WTC11 (cell line): ENCODE data around the gene AKR1C4. TPM values are rescaled to one million over a fixed set of nuclear protein-coding genes. Genes with fewer than 3 reads are reported as not detected.
"Not testable (repeated sequence)": the region's sequence is repeated elsewhere in the genome, so short reads cannot be mapped to it uniquely, and the experiment has no call there.

Experiments used
- ATAC-seq: fragments of 200-7000 bp; cut with Tn5 transposase; 2 replicates; pipeline ENCODE4 v1.10.0; 2021; ENCODE audit warnings: mild to moderate bottlenecking, moderate library complexity
- CTCF ChIA-PET: fragments of 300-600 bp; sonication (Branson Sonifier 250); formaldehyde crosslinking; loops from one replicate; lab custom pipeline; 2021; ENCODE audit warnings: antibody characterized with exemption; lab: Charles Lee
- POLR2A ChIA-PET: fragments of 350-600 bp; sonication (Branson Sonifier 250); formaldehyde crosslinking; loops from one replicate; lab custom pipeline; 2021; ENCODE audit warnings: antibody characterized with exemption; lab: Charles Lee
- DNase-seq: peaks from one replicate; pipeline ENCODE4 v3.0.0; 2021; ENCODE audit warnings: low spot score
- H3K27ac Mint-ChIP-seq: 2 replicates; pipeline ENCODE4 v1.8.0; 2021; ENCODE audit warnings: mixed read lengths
- H3K27me3 Mint-ChIP-seq: 2 replicates; pipeline ENCODE4 v1.8.0; 2021; ENCODE audit warnings: low read depth, mild to moderate bottlenecking, moderate library complexity, mixed read lengths
- H3K36me3 Mint-ChIP-seq: 2 replicates; pipeline ENCODE4 v1.8.0; 2021; ENCODE audit warnings: mixed read lengths
- H3K4me1 Mint-ChIP-seq: 2 replicates; pipeline ENCODE4 v1.8.0; 2022; ENCODE audit warnings: mixed read lengths
- H3K4me3 Mint-ChIP-seq: 2 replicates; pipeline ENCODE4 v1.8.0; 2021; ENCODE audit warnings: mild to moderate bottlenecking, moderate library complexity, mixed read lengths
- H3K9me3 Mint-ChIP-seq: 2 replicates; pipeline ENCODE4 v1.8.0; 2021; ENCODE audit warnings: mixed read lengths
- CBFB ChIP-seq: sonication (generic); formaldehyde crosslinking; IDR thresholded peaks from 2 replicates; pipeline ENCODE4 v1.8.1; 2022; ENCODE audit warnings: mild to moderate bottlenecking, low read depth, missing genetic modification reagents
- EMX1 ChIP-seq: fragments of 250-450 bp; sonication (Bioruptor Pico); IDR thresholded peaks from 2 replicates; pipeline ENCODE4 v1.8.0; 2021; ENCODE audit warnings: mild to moderate bottlenecking
- ESRRA ChIP-seq: sonication (generic); formaldehyde crosslinking; IDR thresholded peaks from 2 replicates; pipeline ENCODE4 v1.8.1; 2022; ENCODE audit warnings: mild to moderate bottlenecking, missing genetic modification reagents, borderline replicate concordance
- GABPB1 ChIP-seq: sonication (generic); formaldehyde crosslinking; IDR thresholded peaks from 2 replicates; pipeline ENCODE4 v1.8.1; 2023; ENCODE audit warnings: mild to moderate bottlenecking, missing genetic modification reagents
- NR3C1 ChIP-seq: sonication (generic); formaldehyde crosslinking; conservative IDR thresholded peaks from 2 replicates; pipeline ENCODE4 v1.8.1; 2023; ENCODE audit warnings: low read depth, mild to moderate bottlenecking, missing genetic modification reagents
- ZNF671 ChIP-seq: fragments of 250-450 bp; sonication (Bioruptor Pico); IDR thresholded peaks from 2 replicates; pipeline ENCODE4 v1.8.0; 2021; ENCODE audit warnings: mild to moderate bottlenecking
- total RNA-seq: library from RNA; stranded (reverse); gene quantifications from 3 replicates; pipeline ENCODE4 v1.2.3, GENCODE V29; 2021
- TF ChIP-seq, protein P1 (sequence below): sonication (generic); formaldehyde crosslinking; IDR thresholded peaks from 2 replicates; pipeline ENCODE4 v1.8.1; 2022; ENCODE audit warnings: mild to moderate bottlenecking, moderate library complexity, missing genetic modification reagents
- TF ChIP-seq, protein P2 (sequence below): sonication (generic); formaldehyde crosslinking; IDR thresholded peaks from 2 replicates; pipeline ENCODE4 v1.8.1; 2022; ENCODE audit warnings: mild to moderate bottlenecking, missing genetic modification reagents, moderate library complexity, borderline replicate concordance
- TF ChIP-seq, protein P3 (sequence below): sonication (generic); formaldehyde crosslinking; IDR thresholded peaks from 2 replicates; pipeline ENCODE4 v1.8.0; 2022; ENCODE audit warnings: mild to moderate bottlenecking, missing genetic modification reagents
- TF ChIP-seq, protein P4 (sequence below): sonication (generic); formaldehyde crosslinking; IDR thresholded peaks from 2 replicates; pipeline ENCODE4 v1.8.0; 2023; ENCODE audit warnings: missing genetic modification reagents, mild to moderate bottlenecking, borderline replicate concordance
- TF ChIP-seq, protein P5 (sequence below): fragments of 250-450 bp; sonication (Bioruptor Pico); IDR thresholded peaks from 2 replicates; pipeline ENCODE4 v1.9.0; 2021; ENCODE audit warnings: mild to moderate bottlenecking, borderline replicate concordance
- TF ChIP-seq, protein P6 (sequence below): sonication (generic); formaldehyde crosslinking; conservative IDR thresholded peaks from 2 replicates; pipeline ENCODE4 v1.8.1; 2023; ENCODE audit warnings: mild to moderate bottlenecking, low read depth, missing genetic modification reagents, moderate library complexity
- TF ChIP-seq, protein P7 (sequence below): sonication (generic); formaldehyde crosslinking; IDR thresholded peaks from 2 replicates; pipeline ENCODE4 v1.8.1; 2023; ENCODE audit warnings: mild to moderate bottlenecking, missing genetic modification reagents

The AKR1C4 gene
- total RNA-seq, 1 experiment from 2014 or later, result not detected

DNA sequence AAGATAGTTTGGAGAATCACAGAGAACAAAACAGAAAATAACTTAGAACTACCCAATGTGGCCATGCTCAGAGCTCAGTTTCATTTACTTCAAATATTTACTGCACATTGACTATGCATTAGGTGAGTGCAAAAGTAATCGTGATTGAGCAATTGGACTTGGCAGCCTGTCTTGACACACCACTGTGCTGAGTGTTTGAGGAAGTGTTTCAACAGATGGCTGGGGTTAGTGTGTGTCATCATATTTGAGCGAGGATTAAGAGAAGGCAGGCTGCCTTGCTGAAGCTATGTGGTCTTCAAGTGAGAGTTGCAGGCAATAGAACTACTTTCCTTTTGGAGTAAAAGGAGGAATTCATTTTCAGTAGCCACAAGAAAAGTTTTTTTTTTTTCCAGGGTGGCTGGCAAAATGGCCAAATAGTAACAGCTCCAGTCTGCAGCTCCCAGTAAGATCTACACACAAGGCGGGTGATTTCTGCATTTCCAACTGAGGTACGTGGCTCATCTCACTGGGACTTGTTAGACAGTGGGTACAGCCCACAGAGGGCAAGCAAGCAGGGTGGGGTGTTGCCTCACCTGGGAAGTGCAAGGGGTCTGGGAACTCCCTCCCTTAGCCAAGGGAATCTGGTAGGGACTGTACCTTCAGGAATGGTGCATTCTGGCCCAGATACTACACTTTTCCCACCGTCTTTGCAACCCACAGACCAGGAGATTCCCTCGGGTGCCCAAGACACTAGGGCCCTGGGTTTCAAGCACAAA is 37.6 kb downstream of the AKR1C4 start:
- ATAC-seq (no peak), DNase-seq (no peak)
- POLR2A ChIA-PET, result no interaction called here
- H3K36me3 Mint-ChIP-seq, result peaks cover 8% of the 10 kb centered on the region; the same call in 1 of the 2 replicates
- H3K27me3 Mint-ChIP-seq, result peaks cover 10% of the 10 kb centered on the region
- TF ChIP-seq GABPB1 (CRISPR knock-in tag), result peak; percentile 94
- no peak for TF ChIP-seq EMX1 (CRISPR knock-in tag)
- no peak overlapping the region for H3K27ac Mint-ChIP-seq
- H3K9me3 Mint-ChIP-seq, result peaks cover 45% of the 10 kb centered on the region
- CTCF ChIA-PET, result no interaction called here
- H3K4me1 Mint-ChIP-seq, result no peaks in the 10 kb centered on the region
- no peak overlapping the region for H3K4me3 Mint-ChIP-seq

DNA sequence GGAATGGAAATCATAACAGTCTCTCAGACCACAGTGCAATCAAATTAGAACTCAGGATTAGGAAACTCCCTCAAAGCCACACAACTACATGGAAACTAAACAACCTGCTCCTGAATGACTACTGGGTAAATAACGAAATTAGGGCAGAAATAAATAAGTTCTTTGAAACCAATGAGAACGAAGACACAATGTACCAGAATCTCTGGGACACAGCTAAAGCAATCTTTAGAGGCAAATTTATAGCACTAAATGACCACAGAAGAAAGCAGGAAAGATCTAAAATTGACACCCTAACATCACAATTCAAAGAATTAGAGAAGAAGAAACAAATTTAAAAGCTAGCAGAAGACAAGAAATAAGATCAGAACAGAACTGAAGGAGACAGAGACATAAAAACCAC is 40.9 kb downstream of the AKR1C4 start:
- H3K4me3 Mint-ChIP-seq, CTCF ChIA-PET, H3K4me1 Mint-ChIP-seq, DNase-seq, POLR2A ChIA-PET, H3K36me3 Mint-ChIP-seq, H3K27ac Mint-ChIP-seq, ATAC-seq, H3K27me3 Mint-ChIP-seq: not testable (repeated sequence)
- peaks cover 54% of the 10 kb centered on the region for H3K9me3 Mint-ChIP-seq

DNA sequence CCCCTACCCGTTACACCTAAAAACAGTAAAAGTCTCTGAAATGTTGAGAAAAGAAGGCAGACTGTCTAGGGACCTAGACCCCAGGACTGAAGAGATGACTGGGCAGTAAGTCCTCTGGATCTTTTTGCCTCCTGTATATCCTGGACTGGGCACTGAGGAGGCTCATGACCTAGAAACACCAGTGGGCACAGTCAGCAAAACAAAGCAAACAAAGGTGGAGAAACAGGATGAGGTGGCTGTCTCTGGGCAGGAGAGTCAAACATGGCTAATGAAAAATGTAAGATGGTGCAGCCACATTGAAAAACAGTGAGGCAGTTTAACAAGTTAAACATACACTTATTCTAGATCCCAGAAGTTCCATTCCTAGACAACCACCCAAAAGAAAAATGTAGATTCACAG is 45.9 kb downstream of the AKR1C4 start:
- no peak for DNase-seq
- Mint-ChIP-seq H3K4me3 (no peak overlapping the region), H3K9me3 (peaks cover 34% of the 10 kb centered on the region), H3K27ac (no peak overlapping the region), H3K4me1 (peaks cover 7% of the 10 kb centered on the region), H3K36me3 (peaks cover 7% of the 10 kb centered on the region), H3K27me3 (peaks cover 3% of the 10 kb centered on the region; the same call in 1 of the 2 replicates)
- CTCF ChIA-PET, result no interaction called here
- ATAC-seq, result no peak
- POLR2A ChIA-PET, result no interaction called here
- no peak for TF ChIP-seq CBFB
- TF ChIP-seq, protein P1, sequence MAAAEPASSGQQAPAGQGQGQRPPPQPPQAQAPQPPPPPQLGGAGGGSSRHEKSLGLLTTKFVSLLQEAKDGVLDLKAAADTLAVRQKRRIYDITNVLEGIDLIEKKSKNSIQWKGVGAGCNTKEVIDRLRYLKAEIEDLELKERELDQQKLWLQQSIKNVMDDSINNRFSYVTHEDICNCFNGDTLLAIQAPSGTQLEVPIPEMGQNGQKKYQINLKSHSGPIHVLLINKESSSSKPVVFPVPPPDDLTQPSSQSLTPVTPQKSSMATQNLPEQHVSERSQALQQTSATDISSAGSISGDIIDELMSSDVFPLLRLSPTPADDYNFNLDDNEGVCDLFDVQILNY, result no peak
- TF ChIP-seq, protein P2, sequence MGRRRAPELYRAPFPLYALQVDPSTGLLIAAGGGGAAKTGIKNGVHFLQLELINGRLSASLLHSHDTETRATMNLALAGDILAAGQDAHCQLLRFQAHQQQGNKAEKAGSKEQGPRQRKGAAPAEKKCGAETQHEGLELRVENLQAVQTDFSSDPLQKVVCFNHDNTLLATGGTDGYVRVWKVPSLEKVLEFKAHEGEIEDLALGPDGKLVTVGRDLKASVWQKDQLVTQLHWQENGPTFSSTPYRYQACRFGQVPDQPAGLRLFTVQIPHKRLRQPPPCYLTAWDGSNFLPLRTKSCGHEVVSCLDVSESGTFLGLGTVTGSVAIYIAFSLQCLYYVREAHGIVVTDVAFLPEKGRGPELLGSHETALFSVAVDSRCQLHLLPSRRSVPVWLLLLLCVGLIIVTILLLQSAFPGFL, result no peak
- no peak for TF ChIP-seq ZNF671 (CRISPR knock-in tag)
- TF ChIP-seq, protein P3, sequence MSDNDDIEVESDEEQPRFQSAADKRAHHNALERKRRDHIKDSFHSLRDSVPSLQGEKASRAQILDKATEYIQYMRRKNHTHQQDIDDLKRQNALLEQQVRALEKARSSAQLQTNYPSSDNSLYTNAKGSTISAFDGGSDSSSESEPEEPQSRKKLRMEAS (CRISPR knock-in tag), result no peak
- TF ChIP-seq ESRRA (CRISPR knock-in tag), result no peak
- TF ChIP-seq, protein P4, sequence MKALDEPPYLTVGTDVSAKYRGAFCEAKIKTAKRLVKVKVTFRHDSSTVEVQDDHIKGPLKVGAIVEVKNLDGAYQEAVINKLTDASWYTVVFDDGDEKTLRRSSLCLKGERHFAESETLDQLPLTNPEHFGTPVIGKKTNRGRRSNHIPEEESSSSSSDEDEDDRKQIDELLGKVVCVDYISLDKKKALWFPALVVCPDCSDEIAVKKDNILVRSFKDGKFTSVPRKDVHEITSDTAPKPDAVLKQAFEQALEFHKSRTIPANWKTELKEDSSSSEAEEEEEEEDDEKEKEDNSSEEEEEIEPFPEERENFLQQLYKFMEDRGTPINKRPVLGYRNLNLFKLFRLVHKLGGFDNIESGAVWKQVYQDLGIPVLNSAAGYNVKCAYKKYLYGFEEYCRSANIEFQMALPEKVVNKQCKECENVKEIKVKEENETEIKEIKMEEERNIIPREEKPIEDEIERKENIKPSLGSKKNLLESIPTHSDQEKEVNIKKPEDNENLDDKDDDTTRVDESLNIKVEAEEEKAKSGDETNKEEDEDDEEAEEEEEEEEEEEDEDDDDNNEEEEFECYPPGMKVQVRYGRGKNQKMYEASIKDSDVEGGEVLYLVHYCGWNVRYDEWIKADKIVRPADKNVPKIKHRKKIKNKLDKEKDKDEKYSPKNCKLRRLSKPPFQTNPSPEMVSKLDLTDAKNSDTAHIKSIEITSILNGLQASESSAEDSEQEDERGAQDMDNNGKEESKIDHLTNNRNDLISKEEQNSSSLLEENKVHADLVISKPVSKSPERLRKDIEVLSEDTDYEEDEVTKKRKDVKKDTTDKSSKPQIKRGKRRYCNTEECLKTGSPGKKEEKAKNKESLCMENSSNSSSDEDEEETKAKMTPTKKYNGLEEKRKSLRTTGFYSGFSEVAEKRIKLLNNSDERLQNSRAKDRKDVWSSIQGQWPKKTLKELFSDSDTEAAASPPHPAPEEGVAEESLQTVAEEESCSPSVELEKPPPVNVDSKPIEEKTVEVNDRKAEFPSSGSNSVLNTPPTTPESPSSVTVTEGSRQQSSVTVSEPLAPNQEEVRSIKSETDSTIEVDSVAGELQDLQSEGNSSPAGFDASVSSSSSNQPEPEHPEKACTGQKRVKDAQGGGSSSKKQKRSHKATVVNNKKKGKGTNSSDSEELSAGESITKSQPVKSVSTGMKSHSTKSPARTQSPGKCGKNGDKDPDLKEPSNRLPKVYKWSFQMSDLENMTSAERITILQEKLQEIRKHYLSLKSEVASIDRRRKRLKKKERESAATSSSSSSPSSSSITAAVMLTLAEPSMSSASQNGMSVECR (CRISPR knock-in tag), result no peak
- TF ChIP-seq, protein P5, sequence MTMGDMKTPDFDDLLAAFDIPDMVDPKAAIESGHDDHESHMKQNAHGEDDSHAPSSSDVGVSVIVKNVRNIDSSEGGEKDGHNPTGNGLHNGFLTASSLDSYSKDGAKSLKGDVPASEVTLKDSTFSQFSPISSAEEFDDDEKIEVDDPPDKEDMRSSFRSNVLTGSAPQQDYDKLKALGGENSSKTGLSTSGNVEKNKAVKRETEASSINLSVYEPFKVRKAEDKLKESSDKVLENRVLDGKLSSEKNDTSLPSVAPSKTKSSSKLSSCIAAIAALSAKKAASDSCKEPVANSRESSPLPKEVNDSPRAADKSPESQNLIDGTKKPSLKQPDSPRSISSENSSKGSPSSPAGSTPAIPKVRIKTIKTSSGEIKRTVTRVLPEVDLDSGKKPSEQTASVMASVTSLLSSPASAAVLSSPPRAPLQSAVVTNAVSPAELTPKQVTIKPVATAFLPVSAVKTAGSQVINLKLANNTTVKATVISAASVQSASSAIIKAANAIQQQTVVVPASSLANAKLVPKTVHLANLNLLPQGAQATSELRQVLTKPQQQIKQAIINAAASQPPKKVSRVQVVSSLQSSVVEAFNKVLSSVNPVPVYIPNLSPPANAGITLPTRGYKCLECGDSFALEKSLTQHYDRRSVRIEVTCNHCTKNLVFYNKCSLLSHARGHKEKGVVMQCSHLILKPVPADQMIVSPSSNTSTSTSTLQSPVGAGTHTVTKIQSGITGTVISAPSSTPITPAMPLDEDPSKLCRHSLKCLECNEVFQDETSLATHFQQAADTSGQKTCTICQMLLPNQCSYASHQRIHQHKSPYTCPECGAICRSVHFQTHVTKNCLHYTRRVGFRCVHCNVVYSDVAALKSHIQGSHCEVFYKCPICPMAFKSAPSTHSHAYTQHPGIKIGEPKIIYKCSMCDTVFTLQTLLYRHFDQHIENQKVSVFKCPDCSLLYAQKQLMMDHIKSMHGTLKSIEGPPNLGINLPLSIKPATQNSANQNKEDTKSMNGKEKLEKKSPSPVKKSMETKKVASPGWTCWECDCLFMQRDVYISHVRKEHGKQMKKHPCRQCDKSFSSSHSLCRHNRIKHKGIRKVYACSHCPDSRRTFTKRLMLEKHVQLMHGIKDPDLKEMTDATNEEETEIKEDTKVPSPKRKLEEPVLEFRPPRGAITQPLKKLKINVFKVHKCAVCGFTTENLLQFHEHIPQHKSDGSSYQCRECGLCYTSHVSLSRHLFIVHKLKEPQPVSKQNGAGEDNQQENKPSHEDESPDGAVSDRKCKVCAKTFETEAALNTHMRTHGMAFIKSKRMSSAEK (CRISPR knock-in tag), result no peak
- TF ChIP-seq, protein P6, sequence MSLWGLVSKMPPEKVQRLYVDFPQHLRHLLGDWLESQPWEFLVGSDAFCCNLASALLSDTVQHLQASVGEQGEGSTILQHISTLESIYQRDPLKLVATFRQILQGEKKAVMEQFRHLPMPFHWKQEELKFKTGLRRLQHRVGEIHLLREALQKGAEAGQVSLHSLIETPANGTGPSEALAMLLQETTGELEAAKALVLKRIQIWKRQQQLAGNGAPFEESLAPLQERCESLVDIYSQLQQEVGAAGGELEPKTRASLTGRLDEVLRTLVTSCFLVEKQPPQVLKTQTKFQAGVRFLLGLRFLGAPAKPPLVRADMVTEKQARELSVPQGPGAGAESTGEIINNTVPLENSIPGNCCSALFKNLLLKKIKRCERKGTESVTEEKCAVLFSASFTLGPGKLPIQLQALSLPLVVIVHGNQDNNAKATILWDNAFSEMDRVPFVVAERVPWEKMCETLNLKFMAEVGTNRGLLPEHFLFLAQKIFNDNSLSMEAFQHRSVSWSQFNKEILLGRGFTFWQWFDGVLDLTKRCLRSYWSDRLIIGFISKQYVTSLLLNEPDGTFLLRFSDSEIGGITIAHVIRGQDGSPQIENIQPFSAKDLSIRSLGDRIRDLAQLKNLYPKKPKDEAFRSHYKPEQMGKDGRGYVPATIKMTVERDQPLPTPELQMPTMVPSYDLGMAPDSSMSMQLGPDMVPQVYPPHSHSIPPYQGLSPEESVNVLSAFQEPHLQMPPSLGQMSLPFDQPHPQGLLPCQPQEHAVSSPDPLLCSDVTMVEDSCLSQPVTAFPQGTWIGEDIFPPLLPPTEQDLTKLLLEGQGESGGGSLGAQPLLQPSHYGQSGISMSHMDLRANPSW (CRISPR knock-in tag), result no peak
- no peak for TF ChIP-seq NR3C1 (CRISPR knock-in tag)
- TF ChIP-seq, protein P7, sequence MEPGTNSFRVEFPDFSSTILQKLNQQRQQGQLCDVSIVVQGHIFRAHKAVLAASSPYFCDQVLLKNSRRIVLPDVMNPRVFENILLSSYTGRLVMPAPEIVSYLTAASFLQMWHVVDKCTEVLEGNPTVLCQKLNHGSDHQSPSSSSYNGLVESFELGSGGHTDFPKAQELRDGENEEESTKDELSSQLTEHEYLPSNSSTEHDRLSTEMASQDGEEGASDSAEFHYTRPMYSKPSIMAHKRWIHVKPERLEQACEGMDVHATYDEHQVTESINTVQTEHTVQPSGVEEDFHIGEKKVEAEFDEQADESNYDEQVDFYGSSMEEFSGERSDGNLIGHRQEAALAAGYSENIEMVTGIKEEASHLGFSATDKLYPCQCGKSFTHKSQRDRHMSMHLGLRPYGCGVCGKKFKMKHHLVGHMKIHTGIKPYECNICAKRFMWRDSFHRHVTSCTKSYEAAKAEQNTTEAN (CRISPR knock-in tag), result no peak
